ENCODE data around the gene DENND1B. TPM values are rescaled to one million over a fixed set of nuclear protein-coding genes. Genes with fewer than 3 reads are reported as not detected.

Gene DENND1B
- total and polyA plus RNA-seq, 9 of the 15 experiments (the other 6 are each of a cell fraction or from before 2014, with no cell fraction given), result 2.1 to 12.1 (median 7.5) TPM

DNA sequence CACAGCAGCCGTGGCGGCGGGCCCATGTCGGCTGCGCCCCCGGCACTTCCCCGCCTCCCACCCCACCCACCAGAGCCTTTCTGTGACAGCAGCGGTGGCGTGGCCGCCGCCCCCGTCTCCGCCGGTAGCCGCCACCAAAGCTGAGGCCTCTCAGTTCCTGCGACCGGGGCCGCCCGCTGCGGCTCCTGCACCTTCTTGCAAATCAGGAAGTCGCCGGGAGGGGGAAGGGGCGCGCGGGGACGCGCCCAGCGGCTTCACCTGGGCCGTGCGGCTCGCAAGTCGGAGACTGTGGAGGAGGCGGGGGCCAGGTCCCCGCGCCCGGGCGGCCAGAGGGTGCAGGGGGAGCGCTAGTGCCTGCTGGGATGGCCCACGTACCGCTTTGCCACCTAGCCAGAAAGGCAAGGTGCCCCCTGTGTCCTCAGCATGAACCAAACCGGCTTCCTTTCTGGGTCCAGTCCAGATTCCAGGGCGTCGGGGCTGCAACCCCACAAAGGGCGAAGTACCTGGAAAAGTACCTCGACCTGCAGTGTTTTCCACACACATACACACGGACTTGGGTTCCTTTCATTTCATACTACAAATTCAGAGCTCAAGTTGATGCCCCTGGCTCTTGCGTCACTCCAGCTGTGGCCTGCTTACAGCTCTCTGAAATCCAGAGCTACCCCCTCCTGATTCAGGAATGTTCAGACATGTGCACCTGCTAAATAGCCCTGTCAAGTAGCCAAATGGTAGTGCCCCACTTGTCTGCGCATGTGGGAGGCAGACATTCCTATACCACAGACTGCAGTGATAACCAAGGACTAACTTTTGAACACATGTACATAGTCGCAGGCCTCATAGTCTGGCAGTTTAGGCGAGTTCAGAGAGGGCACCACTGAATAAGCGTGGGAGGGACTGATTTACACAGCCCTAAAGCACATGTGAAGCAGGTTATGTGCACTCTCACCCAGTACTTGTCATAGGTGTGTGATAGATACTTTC is at the start of gene DENND1B (continued):
- TF ChIP-seq, protein P1, sequence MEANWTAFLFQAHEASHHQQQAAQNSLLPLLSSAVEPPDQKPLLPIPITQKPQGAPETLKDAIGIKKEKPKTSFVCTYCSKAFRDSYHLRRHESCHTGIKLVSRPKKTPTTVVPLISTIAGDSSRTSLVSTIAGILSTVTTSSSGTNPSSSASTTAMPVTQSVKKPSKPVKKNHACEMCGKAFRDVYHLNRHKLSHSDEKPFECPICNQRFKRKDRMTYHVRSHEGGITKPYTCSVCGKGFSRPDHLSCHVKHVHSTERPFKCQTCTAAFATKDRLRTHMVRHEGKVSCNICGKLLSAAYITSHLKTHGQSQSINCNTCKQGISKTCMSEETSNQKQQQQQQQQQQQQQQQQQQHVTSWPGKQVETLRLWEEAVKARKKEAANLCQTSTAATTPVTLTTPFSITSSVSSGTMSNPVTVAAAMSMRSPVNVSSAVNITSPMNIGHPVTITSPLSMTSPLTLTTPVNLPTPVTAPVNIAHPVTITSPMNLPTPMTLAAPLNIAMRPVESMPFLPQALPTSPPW (CRISPR knock-in tag; IDR thresholded peaks at IDR 0.05), result peak; percentile 84
- TF ChIP-seq KLF6 (CRISPR knock-in tag; IDR thresholded peaks at IDR 0.05; ENCODE audit: borderline replicate concordance) (no peak), NR2F6 (CRISPR knock-in tag; IDR thresholded peaks at IDR 0.05) (no peak), PHF20 (IDR thresholded peaks at IDR 0.05; ENCODE audit: partially characterized antibody) (peak; percentile 48), L3MBTL2 (IDR thresholded peaks at IDR 0.05) (peak; percentile 60), SAFB (IDR thresholded peaks at IDR 0.05; ENCODE audit: borderline replicate concordance, low read depth, low read length) (no peak), IFI16 (CRISPR knock-in tag; IDR thresholded peaks at IDR 0.05) (no peak), XRCC5 (IDR thresholded peaks at IDR 0.05; ENCODE audit: low read depth, low read length) (no peak), NCOA6 (IDR thresholded peaks at IDR 0.05) (no peak), GATAD2A (IDR thresholded peaks at IDR 0.05) (0 out of 2 replicates have a peak, but pooled peaks have one; percentile 25), CEBPG (CRISPR knock-in tag; IDR thresholded peaks at IDR 0.05) (peak; percentile 81), CEBPG (tag; conservative IDR thresholded peaks at IDR 0.05 in 1 of 2, IDR thresholded peaks at IDR 0.05 in 1 of 2) (peak; percentile 63 to 85), POLR3A (IDR thresholded peaks at IDR 0.05; ENCODE audit: borderline replicate concordance, extremely low read depth, insufficient read depth, insufficient read length) (no peak), TAF1 (IDR thresholded peaks at IDR 0.05; ENCODE audit: control insufficient read depth, extremely low read depth, insufficient read depth, low read length, severe bottlenecking) (peak; percentile 65), NCOR1 (IDR thresholded peaks at IDR 0.05) (peak; percentile 64), PCBP2 (IDR thresholded peaks at IDR 0.05; ENCODE audit: low read depth, low read length, poor library complexity, severe bottlenecking) (no peak), KLF1 (tag; IDR thresholded peaks at IDR 0.05) (no peak), ZNF444 (CRISPR knock-in tag; IDR thresholded peaks at IDR 0.05) (no peak), ESRRB (CRISPR knock-in tag; IDR thresholded peaks at IDR 0.05; ENCODE audit: borderline replicate concordance) (no peak), MED1 (CRISPR knock-in tag; IDR thresholded peaks at IDR 0.05; ENCODE audit: borderline replicate concordance) (no peak), BRCA1 (IDR thresholded peaks at IDR 0.05) (no peak), BRCA1 (CRISPR knock-in tag; IDR thresholded peaks at IDR 0.05) (no peak), DDX20 (tag; IDR thresholded peaks at IDR 0.05; ENCODE audit: low read depth) (no peak)
- TF ChIP-seq, protein P2, sequence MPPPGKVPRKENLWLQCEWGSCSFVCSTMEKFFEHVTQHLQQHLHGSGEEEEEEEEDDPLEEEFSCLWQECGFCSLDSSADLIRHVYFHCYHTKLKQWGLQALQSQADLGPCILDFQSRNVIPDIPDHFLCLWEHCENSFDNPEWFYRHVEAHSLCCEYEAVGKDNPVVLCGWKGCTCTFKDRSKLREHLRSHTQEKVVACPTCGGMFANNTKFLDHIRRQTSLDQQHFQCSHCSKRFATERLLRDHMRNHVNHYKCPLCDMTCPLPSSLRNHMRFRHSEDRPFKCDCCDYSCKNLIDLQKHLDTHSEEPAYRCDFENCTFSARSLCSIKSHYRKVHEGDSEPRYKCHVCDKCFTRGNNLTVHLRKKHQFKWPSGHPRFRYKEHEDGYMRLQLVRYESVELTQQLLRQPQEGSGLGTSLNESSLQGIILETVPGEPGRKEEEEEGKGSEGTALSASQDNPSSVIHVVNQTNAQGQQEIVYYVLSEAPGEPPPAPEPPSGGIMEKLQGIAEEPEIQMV (tag; conservative IDR thresholded peaks at IDR 0.05; ENCODE audit: low read depth), result no peak
- TF ChIP-seq, protein P3, sequence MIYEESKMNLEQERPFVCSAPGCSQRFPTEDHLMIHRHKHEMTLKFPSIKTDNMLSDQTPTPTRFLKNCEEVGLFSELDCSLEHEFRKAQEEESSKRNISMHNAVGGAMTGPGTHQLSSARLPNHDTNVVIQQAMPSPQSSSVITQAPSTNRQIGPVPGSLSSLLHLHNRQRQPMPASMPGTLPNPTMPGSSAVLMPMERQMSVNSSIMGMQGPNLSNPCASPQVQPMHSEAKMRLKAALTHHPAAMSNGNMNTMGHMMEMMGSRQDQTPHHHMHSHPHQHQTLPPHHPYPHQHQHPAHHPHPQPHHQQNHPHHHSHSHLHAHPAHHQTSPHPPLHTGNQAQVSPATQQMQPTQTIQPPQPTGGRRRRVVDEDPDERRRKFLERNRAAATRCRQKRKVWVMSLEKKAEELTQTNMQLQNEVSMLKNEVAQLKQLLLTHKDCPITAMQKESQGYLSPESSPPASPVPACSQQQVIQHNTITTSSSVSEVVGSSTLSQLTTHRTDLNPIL (CRISPR knock-in tag; IDR thresholded peaks at IDR 0.05), result no peak
